ENCODE measurements around the gene TNPO3. TPM values are rescaled to one million over a fixed set of nuclear protein-coding genes. Genes with fewer than 3 reads are reported as not detected.

TNPO3 gene
- total and polyA plus RNA-seq, 4 donors = 12.3 to 45.9 (median 25.9) TPM

GRCh38 chr7:128985660-128986059, 69.3 kb downstream of the TNPO3 start:
- Histone ChIP-seq H3K4me1 (ENCODE audit: control insufficient read depth in 5 of 5, insufficient read depth in 5 of 5, low read length in 5 of 5) (no peaks in the 10 kb centered on the region), H3K4me3 (no peak overlapping the region), H3K27me3 (ENCODE audit: control insufficient read depth in 3 of 3, insufficient read depth in 3 of 3, low read length in 2 of 3) (no peaks in the 10 kb centered on the region), H3K9ac (ENCODE audit: insufficient read depth in 1 of 2, low read length in 2 of 2) (no peak overlapping the region), H3K9me3 (ENCODE audit: control insufficient read depth in 4 of 4, insufficient read depth in 3 of 4, low read length in 3 of 4) (no peaks in the 10 kb centered on the region), H3K36me3 (ENCODE audit: control insufficient read depth in 4 of 4, insufficient read depth in 4 of 4, low read length in 4 of 4) (peaks cover 17 to 26% (median 22%) of the 10 kb centered on the region in 4 donors), H3K27ac (ENCODE audit: low read depth in 1 of 2, low read length in 1 of 2) (no peak overlapping the region)
- DNase-seq (no peak), ATAC-seq (ENCODE audit: insufficient read depth, low FRiP score) (no peak)
- TF ChIP-seq CTCF (IDR thresholded peaks at IDR 0.05; ENCODE audit: control extremely low read depth, extremely low read depth) = no peak

GRCh38 chr7:128982105-128982504, 72.8 kb downstream of the TNPO3 start:
- no peaks in the 10 kb centered on the region for H3K4me1 ChIP-seq (ENCODE audit: control insufficient read depth in 5 of 5, insufficient read depth in 5 of 5, low read length in 5 of 5)
- H3K9me3 ChIP-seq (ENCODE audit: control insufficient read depth in 4 of 4, insufficient read depth in 3 of 4, low read length in 3 of 4) = no peaks in the 10 kb centered on the region
- no peak for TF ChIP-seq CTCF (IDR thresholded peaks at IDR 0.05; ENCODE audit: control extremely low read depth, extremely low read depth)
- H3K9ac ChIP-seq (ENCODE audit: insufficient read depth in 1 of 2, low read length in 2 of 2) = no peak overlapping the region
- H3K27ac ChIP-seq (ENCODE audit: low read depth in 1 of 2, low read length in 1 of 2) = no peak overlapping the region
- no peaks in the 10 kb centered on the region for H3K27me3 ChIP-seq (ENCODE audit: control insufficient read depth in 3 of 3, insufficient read depth in 3 of 3, low read length in 2 of 3)
- no peak for ATAC-seq (ENCODE audit: insufficient read depth, low FRiP score)
- WGBS, 2 donors = 97 to 100% methylated on average over 2 of the region's 2 CpGs
- no peak for DNase-seq
- peaks cover 12 to 44% (median 27%) of the 10 kb centered on the region in 4 donors for H3K36me3 ChIP-seq (ENCODE audit: control insufficient read depth in 4 of 4, insufficient read depth in 4 of 4, low read length in 4 of 4)
- no peak overlapping the region for H3K4me3 ChIP-seq

GRCh38 chr7:128974241-128974934, 80.5 kb downstream of the TNPO3 start:
- Histone ChIP-seq H3K4me3 (no peak overlapping the region), H3K4me1 (ENCODE audit: control insufficient read depth in 5 of 5, insufficient read depth in 5 of 5, low read length in 5 of 5) (no peaks in the 10 kb centered on the region), H3K36me3 (ENCODE audit: control insufficient read depth in 4 of 4, insufficient read depth in 4 of 4, low read length in 4 of 4) (peaks cover 26 to 46% (median 34%) of the 10 kb centered on the region in 4 donors), H3K9me3 (ENCODE audit: control insufficient read depth in 4 of 4, insufficient read depth in 3 of 4, low read length in 3 of 4) (no peaks in the 10 kb centered on the region), H3K9ac (ENCODE audit: insufficient read depth in 1 of 2, low read length in 2 of 2) (no peak overlapping the region), H3K27me3 (ENCODE audit: control insufficient read depth in 3 of 3, insufficient read depth in 3 of 3, low read length in 2 of 3) (no peaks in the 10 kb centered on the region), H3K27ac (ENCODE audit: low read depth in 1 of 2, low read length in 1 of 2) (no peak overlapping the region)
- WGBS, 2 donors = 84 to 90% methylated on average over 7 of the region's 7 CpGs
- DNase-seq = no peak
- ATAC-seq (ENCODE audit: insufficient read depth, low FRiP score) = no peak
- TF ChIP-seq CTCF (IDR thresholded peaks at IDR 0.05; ENCODE audit: control extremely low read depth, extremely low read depth) = no peak

- WGBS, 2 donors = 98 to 100% methylated on average over 1 of the region's 1 CpG
Observed at GRCh38 chr7:128968624-128969023, 86.3 kb downstream of the TNPO3 start.

More at GRCh38 chr7:128968624-128969023, 86.3 kb downstream of the TNPO3 start:
- Histone ChIP-seq H3K9me3 (ENCODE audit: control insufficient read depth in 4 of 4, insufficient read depth in 3 of 4, low read length in 3 of 4) (no peaks in the 10 kb centered on the region), H3K27me3 (ENCODE audit: control insufficient read depth in 3 of 3, insufficient read depth in 3 of 3, low read length in 2 of 3) (no peaks in the 10 kb centered on the region), H3K4me3 (no peak overlapping the region), H3K27ac (ENCODE audit: low read depth in 1 of 2, low read length in 1 of 2) (no peak overlapping the region), H3K36me3 (ENCODE audit: control insufficient read depth in 4 of 4, insufficient read depth in 4 of 4, low read length in 4 of 4) (peaks cover 22 to 42% (median 30%) of the 10 kb centered on the region in 4 donors), H3K9ac (ENCODE audit: insufficient read depth in 1 of 2, low read length in 2 of 2) (no peak overlapping the region), H3K4me1 (ENCODE audit: control insufficient read depth in 5 of 5, insufficient read depth in 5 of 5, low read length in 5 of 5) (no peaks in the 10 kb centered on the region)
- no peak for ATAC-seq (ENCODE audit: insufficient read depth, low FRiP score)
- no peak for DNase-seq
- no peak for TF ChIP-seq CTCF (IDR thresholded peaks at IDR 0.05; ENCODE audit: control extremely low read depth, extremely low read depth)
